ENCODE measurements around the gene NXPH3.

Gene NXPH3

DNA sequence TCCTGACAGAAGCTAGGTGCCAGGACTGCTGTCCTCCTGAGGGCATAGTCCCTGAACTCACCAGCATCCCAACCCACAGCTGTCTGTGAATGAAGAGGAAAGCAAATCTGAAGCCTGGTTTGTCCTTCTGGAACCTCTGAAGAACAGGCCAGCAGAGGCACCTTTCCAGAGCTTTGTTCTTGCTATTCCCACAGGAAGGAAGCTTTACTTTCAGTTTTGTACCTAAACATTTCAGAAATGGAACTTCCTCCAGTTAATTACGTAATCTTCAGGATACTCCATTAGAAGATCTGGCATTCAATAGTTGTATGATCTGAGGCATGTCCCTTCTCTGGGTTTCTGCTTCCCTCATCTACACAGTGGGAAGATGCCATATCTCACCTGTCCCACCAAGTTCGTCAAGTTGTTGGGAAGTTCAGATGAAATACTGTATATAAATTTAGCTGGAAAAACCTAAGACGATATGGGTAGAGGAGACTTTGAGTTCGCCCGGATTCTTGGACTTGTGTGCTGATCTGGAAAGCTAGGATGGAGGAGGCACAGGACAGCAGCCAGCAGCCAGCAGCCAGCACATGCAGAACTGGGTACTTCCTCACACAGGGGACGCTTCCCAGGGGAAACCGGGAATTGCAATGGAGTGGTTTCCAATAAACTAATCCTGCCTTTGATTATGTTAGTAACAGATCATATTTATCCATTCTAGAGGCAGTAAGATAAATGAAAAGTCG is 22.4 kb downstream of the NXPH3 start:
- Histone ChIP-seq H3K4me3 (ENCODE audit: low read depth, low read length) (no peak overlapping the region), H3K27me3 (ENCODE audit: control insufficient read depth, insufficient read depth, low read length) (no peaks in the 10 kb centered on the region), H3K27ac (ENCODE audit: low read depth, low read length) (no peak overlapping the region), H3K4me1 (ENCODE audit: control insufficient read depth, insufficient read depth, low read length) (0 out of 2 replicates have a peak, but pooled peaks cover 2% of the 10 kb centered on the region), H3K9me3 (ENCODE audit: control insufficient read depth, insufficient read depth, low read depth, low read length) (no peaks in the 10 kb centered on the region), H3K36me3 (ENCODE audit: control insufficient read depth, insufficient read depth, low read length) (peaks cover 39% of the 10 kb centered on the region), H3K9ac (ENCODE audit: low read length) (no peak overlapping the region)

GRCh38 chr17:49598918-49599317 is 23.2 kb downstream of the NXPH3 start:
- no peak overlapping the region for H3K27ac ChIP-seq (ENCODE audit: low read depth, low read length)
- no peaks in the 10 kb centered on the region for H3K27me3 ChIP-seq (ENCODE audit: control insufficient read depth, insufficient read depth, low read length)
- peaks cover 45% of the 10 kb centered on the region for H3K36me3 ChIP-seq (ENCODE audit: control insufficient read depth, insufficient read depth, low read length)
- no peak overlapping the region for H3K9ac ChIP-seq (ENCODE audit: low read length)
- 0 out of 2 replicates have a peak, but pooled peaks cover 2% of the 10 kb centered on the region for H3K4me1 ChIP-seq (ENCODE audit: control insufficient read depth, insufficient read depth, low read length)
- no peaks in the 10 kb centered on the region for H3K9me3 ChIP-seq (ENCODE audit: control insufficient read depth, insufficient read depth, low read depth, low read length)
- H3K4me3 ChIP-seq (ENCODE audit: low read depth, low read length), result no peak overlapping the region

DNA sequence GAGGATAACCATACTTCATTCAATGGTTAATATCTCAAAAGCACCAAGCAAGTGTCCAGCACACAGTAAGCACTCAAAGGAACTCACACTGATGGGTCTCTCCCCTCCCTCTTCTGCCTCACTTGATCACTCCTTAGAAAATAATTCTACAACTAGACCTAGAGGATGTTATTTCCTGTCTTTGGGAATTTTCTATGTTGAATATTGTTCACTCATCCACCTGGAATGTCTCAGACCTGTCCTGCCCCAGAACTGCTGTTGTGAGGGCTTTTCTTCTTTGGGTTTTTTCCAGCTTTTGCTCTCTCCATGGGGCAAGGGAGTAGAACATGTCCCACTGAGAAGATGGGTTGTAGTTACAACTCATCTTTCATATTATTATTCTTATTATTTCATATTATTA is 25.3 kb downstream of the NXPH3 start:
- Histone ChIP-seq H3K27me3 (ENCODE audit: control insufficient read depth, insufficient read depth, low read length) (no peaks in the 10 kb centered on the region), H3K9ac (ENCODE audit: low read length) (no peak overlapping the region), H3K27ac (ENCODE audit: low read depth, low read length) (no peak overlapping the region), H3K9me3 (ENCODE audit: control insufficient read depth, insufficient read depth, low read depth, low read length) (no peaks in the 10 kb centered on the region), H3K4me3 (ENCODE audit: low read depth, low read length) (no peak overlapping the region), H3K4me1 (ENCODE audit: control insufficient read depth, insufficient read depth, low read length) (0 out of 2 replicates have a peak, but pooled peaks cover 2% of the 10 kb centered on the region), H3K36me3 (ENCODE audit: control insufficient read depth, insufficient read depth, low read length) (peaks cover 49% of the 10 kb centered on the region)

DNA sequence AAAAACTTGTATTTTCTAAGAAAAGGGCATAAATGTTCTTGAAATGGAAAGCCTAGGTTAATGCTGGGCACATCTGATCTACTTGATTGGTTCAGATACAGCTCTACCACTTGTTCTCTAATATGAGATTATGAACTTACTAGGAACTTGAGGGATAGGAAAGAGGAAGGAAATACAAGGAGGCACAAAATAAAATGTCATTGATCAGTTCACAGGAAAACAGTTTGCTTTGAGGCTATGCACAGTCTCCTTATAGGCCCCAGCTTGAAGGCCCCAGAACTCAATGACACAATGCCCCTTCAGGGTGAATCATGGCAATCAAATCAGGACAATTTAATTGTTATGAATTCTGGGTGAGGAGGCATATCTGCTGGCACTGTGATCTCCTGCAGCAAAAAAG is 27.1 kb downstream of the NXPH3 start:
- H3K4me3 ChIP-seq (ENCODE audit: low read depth, low read length), result no peak overlapping the region
- H3K36me3 ChIP-seq (ENCODE audit: control insufficient read depth, insufficient read depth, low read length), result peaks cover 56% of the 10 kb centered on the region
- no peaks in the 10 kb centered on the region for H3K27me3 ChIP-seq (ENCODE audit: control insufficient read depth, insufficient read depth, low read length)
- H3K9me3 ChIP-seq (ENCODE audit: control insufficient read depth, insufficient read depth, low read depth, low read length), result no peaks in the 10 kb centered on the region
- H3K9ac ChIP-seq (ENCODE audit: low read length), result no peak overlapping the region
- H3K27ac ChIP-seq (ENCODE audit: low read depth, low read length), result no peak overlapping the region
- H3K4me1 ChIP-seq (ENCODE audit: control insufficient read depth, insufficient read depth, low read length), result 0 out of 2 replicates have a peak, but pooled peaks cover 2% of the 10 kb centered on the region

- no peaks in the 10 kb centered on the region for H3K27me3 ChIP-seq (ENCODE audit: control insufficient read depth, insufficient read depth, low read length)
- H3K27ac ChIP-seq (ENCODE audit: low read depth, low read length), result no peak overlapping the region
- peaks cover 54% of the 10 kb centered on the region for H3K36me3 ChIP-seq (ENCODE audit: control insufficient read depth, insufficient read depth, low read length)
- H3K9ac ChIP-seq (ENCODE audit: low read length), result no peak overlapping the region
- H3K4me3 ChIP-seq (ENCODE audit: low read depth, low read length), result no peak overlapping the region
- 0 out of 2 replicates have a peak, but pooled peaks cover 2% of the 10 kb centered on the region for H3K4me1 ChIP-seq (ENCODE audit: control insufficient read depth, insufficient read depth, low read length)
- H3K9me3 ChIP-seq (ENCODE audit: control insufficient read depth, insufficient read depth, low read depth, low read length), result no peaks in the 10 kb centered on the region
Measured at GRCh38 chr17:49603238-49603637, 27.6 kb downstream of the NXPH3 start.

DNA sequence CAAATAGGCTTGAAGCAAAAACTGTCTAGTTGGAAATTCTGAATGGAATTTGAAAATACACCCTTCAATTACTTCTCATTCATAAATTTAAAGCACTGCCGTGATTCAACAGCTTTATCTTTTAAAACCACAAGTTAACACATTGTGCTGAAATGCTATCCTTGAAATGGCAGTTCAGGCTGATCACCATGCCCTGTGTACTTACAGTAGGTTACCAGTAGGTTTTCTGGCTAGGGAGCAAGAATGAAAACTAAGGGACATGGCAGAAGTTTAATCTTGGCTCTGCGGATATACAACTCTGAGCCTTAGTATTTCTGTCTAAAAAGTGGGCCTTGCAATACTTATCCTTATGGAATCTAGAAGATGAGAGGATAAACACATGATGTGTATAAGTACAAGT is 28.0 kb downstream of the NXPH3 start:
- no peak overlapping the region for H3K9ac ChIP-seq (ENCODE audit: low read length)
- peaks cover 56% of the 10 kb centered on the region for H3K36me3 ChIP-seq (ENCODE audit: control insufficient read depth, insufficient read depth, low read length)
- 0 out of 2 replicates have a peak, but pooled peaks cover 2% of the 10 kb centered on the region for H3K4me1 ChIP-seq (ENCODE audit: control insufficient read depth, insufficient read depth, low read length)
- H3K27me3 ChIP-seq (ENCODE audit: control insufficient read depth, insufficient read depth, low read length), result no peaks in the 10 kb centered on the region
- H3K27ac ChIP-seq (ENCODE audit: low read depth, low read length), result no peak overlapping the region
- H3K9me3 ChIP-seq (ENCODE audit: control insufficient read depth, insufficient read depth, low read depth, low read length), result no peaks in the 10 kb centered on the region
- H3K4me3 ChIP-seq (ENCODE audit: low read depth, low read length), result no peak overlapping the region

- H3K4me3 ChIP-seq (ENCODE audit: low read depth, low read length), result no peak overlapping the region
- no peaks in the 10 kb centered on the region for H3K27me3 ChIP-seq (ENCODE audit: control insufficient read depth, insufficient read depth, low read length)
- peaks cover 55% of the 10 kb centered on the region for H3K36me3 ChIP-seq (ENCODE audit: control insufficient read depth, insufficient read depth, low read length)
- no peak overlapping the region for H3K9ac ChIP-seq (ENCODE audit: low read length)
- H3K4me1 ChIP-seq (ENCODE audit: control insufficient read depth, insufficient read depth, low read length), result 0 out of 2 replicates have a peak, but pooled peaks cover 2% of the 10 kb centered on the region
- H3K27ac ChIP-seq (ENCODE audit: low read depth, low read length), result no peak overlapping the region
- H3K9me3 ChIP-seq (ENCODE audit: control insufficient read depth, insufficient read depth, low read depth, low read length), result no peaks in the 10 kb centered on the region
Measured at GRCh38 chr17:49604314-49604869, 28.7 kb downstream of the NXPH3 start.

DNA sequence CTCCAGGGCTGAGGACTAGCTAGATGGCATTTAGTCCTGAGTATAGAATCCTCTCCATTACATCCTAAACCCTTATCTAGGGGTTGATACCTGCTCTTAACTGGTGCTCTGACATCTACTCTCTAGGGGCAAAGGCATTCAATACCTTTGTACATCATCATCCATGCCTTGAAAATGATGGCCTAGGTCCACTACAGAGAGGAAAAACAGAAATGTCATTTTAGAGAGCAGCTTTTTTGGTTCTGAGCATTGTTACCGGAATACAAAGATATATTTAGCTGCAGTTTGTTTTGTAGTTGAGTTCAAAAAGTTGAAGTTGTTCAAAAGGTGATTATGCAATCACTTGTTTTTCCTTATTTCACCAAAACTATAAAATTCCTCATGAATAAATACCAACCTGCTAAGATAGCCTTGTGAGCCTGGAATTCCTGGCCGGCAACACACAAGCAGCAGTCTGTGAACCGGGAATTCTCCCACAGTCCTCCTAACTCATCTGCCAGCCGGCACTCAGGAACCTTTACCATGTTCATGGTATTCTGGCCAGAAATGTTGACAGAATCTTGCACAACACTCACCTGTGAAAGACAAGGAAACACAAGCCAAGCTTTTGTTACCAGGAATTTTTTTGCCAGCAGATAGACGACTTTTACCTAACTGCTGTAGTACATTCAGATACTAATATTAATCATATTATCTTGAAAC is 35.4 kb downstream of the NXPH3 start:
- Histone ChIP-seq H3K9ac (ENCODE audit: low read length) (no peak overlapping the region), H3K27me3 (ENCODE audit: control insufficient read depth, insufficient read depth, low read length) (no peaks in the 10 kb centered on the region), H3K4me1 (ENCODE audit: control insufficient read depth, insufficient read depth, low read length) (no peaks in the 10 kb centered on the region), H3K36me3 (ENCODE audit: control insufficient read depth, insufficient read depth, low read length) (peaks cover 53% of the 10 kb centered on the region), H3K9me3 (ENCODE audit: control insufficient read depth, insufficient read depth, low read depth, low read length) (no peaks in the 10 kb centered on the region), H3K27ac (ENCODE audit: low read depth, low read length) (no peak overlapping the region), H3K4me3 (ENCODE audit: low read depth, low read length) (no peak overlapping the region)

- Histone ChIP-seq H3K4me1 (ENCODE audit: control insufficient read depth, insufficient read depth, low read length) (no peaks in the 10 kb centered on the region), H3K36me3 (ENCODE audit: control insufficient read depth, insufficient read depth, low read length) (peaks cover 47% of the 10 kb centered on the region), H3K27ac (ENCODE audit: low read depth, low read length) (no peak overlapping the region), H3K27me3 (ENCODE audit: control insufficient read depth, insufficient read depth, low read length) (no peaks in the 10 kb centered on the region), H3K4me3 (ENCODE audit: low read depth, low read length) (no peak overlapping the region), H3K9me3 (ENCODE audit: control insufficient read depth, insufficient read depth, low read depth, low read length) (no peaks in the 10 kb centered on the region), H3K9ac (ENCODE audit: low read length) (no peak overlapping the region)
Measured at GRCh38 chr17:49612726-49613125, 37.1 kb downstream of the NXPH3 start.

DNA sequence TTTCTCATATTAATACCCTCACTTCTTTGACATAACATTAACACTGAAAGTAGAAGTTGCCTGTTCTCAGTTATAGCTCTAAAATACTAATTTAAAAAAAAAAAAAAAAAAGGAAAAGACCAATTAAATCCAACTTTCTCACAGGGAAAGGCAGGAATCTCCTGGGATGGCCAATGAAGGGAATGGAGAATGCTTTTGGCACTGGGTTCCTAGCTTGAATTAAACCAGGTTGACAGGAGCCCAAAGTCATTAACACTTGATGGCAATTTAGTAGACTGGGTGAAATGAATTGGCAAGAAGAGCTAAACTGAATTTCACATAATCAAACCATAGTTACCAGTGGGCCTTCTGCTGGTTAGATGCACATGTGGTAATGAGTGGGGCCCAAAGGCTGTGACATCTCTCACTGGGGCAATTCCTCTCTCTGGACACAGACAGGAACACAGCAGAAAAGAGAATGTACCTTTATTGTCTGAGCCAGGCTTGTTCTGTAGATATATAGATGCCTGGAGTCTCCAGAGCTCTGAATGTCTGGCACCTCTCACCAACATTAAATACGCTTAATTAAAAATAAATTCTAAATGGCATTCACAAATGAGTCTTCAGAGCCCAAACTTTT is 37.6 kb downstream of the NXPH3 start:
- H3K4me3 ChIP-seq (ENCODE audit: low read depth, low read length), result no peak overlapping the region
- H3K4me1 ChIP-seq (ENCODE audit: control insufficient read depth, insufficient read depth, low read length), result 0 out of 2 replicates have a peak, but pooled peaks cover 3% of the 10 kb centered on the region
- no peak overlapping the region for H3K9ac ChIP-seq (ENCODE audit: low read length)
- no peak overlapping the region for H3K27ac ChIP-seq (ENCODE audit: low read depth, low read length)
- no peaks in the 10 kb centered on the region for H3K27me3 ChIP-seq (ENCODE audit: control insufficient read depth, insufficient read depth, low read length)
- H3K36me3 ChIP-seq (ENCODE audit: control insufficient read depth, insufficient read depth, low read length), result peaks cover 49% of the 10 kb centered on the region
- H3K9me3 ChIP-seq (ENCODE audit: control insufficient read depth, insufficient read depth, low read depth, low read length), result no peaks in the 10 kb centered on the region

GRCh38 chr17:49616086-49616485 is 40.4 kb downstream of the NXPH3 start:
- 0 out of 2 replicates have a peak, but pooled peaks cover 3% of the 10 kb centered on the region for H3K4me1 ChIP-seq (ENCODE audit: control insufficient read depth, insufficient read depth, low read length)

More at GRCh38 chr17:49616086-49616485, 40.4 kb downstream of the NXPH3 start:
- peaks cover 45% of the 10 kb centered on the region for H3K36me3 ChIP-seq (ENCODE audit: control insufficient read depth, insufficient read depth, low read length)
- H3K9me3 ChIP-seq (ENCODE audit: control insufficient read depth, insufficient read depth, low read depth, low read length), result no peaks in the 10 kb centered on the region
- H3K4me3 ChIP-seq (ENCODE audit: low read depth, low read length), result no peak overlapping the region
- H3K27ac ChIP-seq (ENCODE audit: low read depth, low read length), result no peak overlapping the region
- no peaks in the 10 kb centered on the region for H3K27me3 ChIP-seq (ENCODE audit: control insufficient read depth, insufficient read depth, low read length)
- H3K9ac ChIP-seq (ENCODE audit: low read length), result no peak overlapping the region

Data from HUES6 (cell line).